ENCODE measurements around the gene KLF13. TPM values are rescaled to one million over a fixed set of nuclear protein-coding genes. Genes with fewer than 3 reads are reported as not detected.

The KLF13 gene
- total RNA-seq, 1 experiment from 2014 or later, result 14.1 TPM

- no peaks in the 10 kb centered on the region for H3K36me3 Mint-ChIP-seq (ENCODE audit: insufficient read depth, unreplicated experiment)
- intact Hi-C loops (cut with micrococcal nuclease; ENCODE audit: unreplicated experiment), result no loop called here
- CTCF ChIA-PET, result no interaction called here
Observed at GRCh38 chr15:31373970-31374369, 47.3 kb downstream of the KLF13 start.

GRCh38 chr15:31374489-31374888 lies 47.9 kb downstream of the KLF13 start:
- no peak for DNase-seq
- intact Hi-C loops (cut with micrococcal nuclease; ENCODE audit: unreplicated experiment), result no loop called here
- CTCF ChIA-PET, result no interaction called here
- Mint-ChIP-seq H3K36me3 (ENCODE audit: insufficient read depth, unreplicated experiment) (no peaks in the 10 kb centered on the region), H3K9me3 (ENCODE audit: low read depth, unreplicated experiment) (no peaks in the 10 kb centered on the region), H3K27ac (ENCODE audit: unreplicated experiment) (no peak overlapping the region), H3K4me3 (ENCODE audit: low read depth, unreplicated experiment) (no peak overlapping the region), H3K27me3 (ENCODE audit: unreplicated experiment) (no peaks in the 10 kb centered on the region), H3K4me1 (ENCODE audit: low read depth, unreplicated experiment) (no peaks in the 10 kb centered on the region)
- no TSS peak for BruUV-seq (replicated peaks)
- no peak for TF ChIP-seq CTCF (IDR thresholded peaks at IDR 0.05; ENCODE audit: unreplicated experiment)

More at GRCh38 chr15:31373970-31374369, 47.3 kb downstream of the KLF13 start:
- DNase-seq, result no peak
- Mint-ChIP-seq H3K27ac (ENCODE audit: unreplicated experiment) (no peak overlapping the region), H3K4me3 (ENCODE audit: low read depth, unreplicated experiment) (no peak overlapping the region), H3K27me3 (ENCODE audit: unreplicated experiment) (no peaks in the 10 kb centered on the region), H3K9me3 (ENCODE audit: low read depth, unreplicated experiment) (no peaks in the 10 kb centered on the region), H3K4me1 (ENCODE audit: low read depth, unreplicated experiment) (no peaks in the 10 kb centered on the region)
- BruUV-seq (replicated peaks), result no TSS peak
- TF ChIP-seq CTCF (IDR thresholded peaks at IDR 0.05; ENCODE audit: unreplicated experiment), result no peak

- no peak for DNase-seq
- Mint-ChIP-seq H3K4me3 (ENCODE audit: low read depth, unreplicated experiment) (no peak overlapping the region), H3K9me3 (ENCODE audit: low read depth, unreplicated experiment) (no peaks in the 10 kb centered on the region), H3K36me3 (ENCODE audit: insufficient read depth, unreplicated experiment) (no peaks in the 10 kb centered on the region), H3K4me1 (ENCODE audit: low read depth, unreplicated experiment) (no peaks in the 10 kb centered on the region), H3K27ac (ENCODE audit: unreplicated experiment) (no peak overlapping the region), H3K27me3 (ENCODE audit: unreplicated experiment) (no peaks in the 10 kb centered on the region)
- intact Hi-C loops (cut with micrococcal nuclease; ENCODE audit: unreplicated experiment), result no loop called here
- CTCF ChIA-PET, result no interaction called here
- no peak for TF ChIP-seq CTCF (IDR thresholded peaks at IDR 0.05; ENCODE audit: unreplicated experiment)
- BruUV-seq (replicated peaks), result no TSS peak
Observed at GRCh38 chr15:31374986-31375385, 48.4 kb downstream of the KLF13 start.

- CTCF ChIA-PET, result no interaction called here
- no peak for TF ChIP-seq CTCF (IDR thresholded peaks at IDR 0.05; ENCODE audit: unreplicated experiment)
- no peak overlapping the region for H3K4me3 Mint-ChIP-seq (ENCODE audit: low read depth, unreplicated experiment)
- H3K9me3 Mint-ChIP-seq (ENCODE audit: low read depth, unreplicated experiment), result no peaks in the 10 kb centered on the region
- no TSS peak for BruUV-seq (replicated peaks)
- no peak for DNase-seq
- no peak overlapping the region for H3K27ac Mint-ChIP-seq (ENCODE audit: unreplicated experiment)
- H3K4me1 Mint-ChIP-seq (ENCODE audit: low read depth, unreplicated experiment), result no peaks in the 10 kb centered on the region
- intact Hi-C loops (cut with micrococcal nuclease; ENCODE audit: unreplicated experiment), result no loop called here
- H3K36me3 Mint-ChIP-seq (ENCODE audit: insufficient read depth, unreplicated experiment), result no peaks in the 10 kb centered on the region
- no peaks in the 10 kb centered on the region for H3K27me3 Mint-ChIP-seq (ENCODE audit: unreplicated experiment)
Observed at GRCh38 chr15:31375772-31376171, 49.1 kb downstream of the KLF13 start.

- Mint-ChIP-seq H3K36me3 (ENCODE audit: insufficient read depth, unreplicated experiment) (no peaks in the 10 kb centered on the region), H3K27ac (ENCODE audit: unreplicated experiment) (no peak overlapping the region), H3K27me3 (ENCODE audit: unreplicated experiment) (no peaks in the 10 kb centered on the region), H3K9me3 (ENCODE audit: low read depth, unreplicated experiment) (no peaks in the 10 kb centered on the region), H3K4me3 (ENCODE audit: low read depth, unreplicated experiment) (no peak overlapping the region), H3K4me1 (ENCODE audit: low read depth, unreplicated experiment) (no peaks in the 10 kb centered on the region)
- BruUV-seq (replicated peaks), result no TSS peak
- no peak for DNase-seq
- no peak for TF ChIP-seq CTCF (IDR thresholded peaks at IDR 0.05; ENCODE audit: unreplicated experiment)
- intact Hi-C loops (cut with micrococcal nuclease; ENCODE audit: unreplicated experiment), result no loop called here
- CTCF ChIA-PET, result no interaction called here
Observed at GRCh38 chr15:31376511-31376910, 49.9 kb downstream of the KLF13 start.
